HG03108 (cell line): ENCODE results near the gene GGA1.
"Not testable (repeated sequence)": the region's sequence is repeated elsewhere in the genome, so short reads cannot be mapped to it uniquely, and the experiment has no call there.

Experiments
- ATAC-seq: cut with Tn5 transposase; IDR thresholded peaks from one replicate; pipeline ENCODE4 v1.9.1; 2021; ENCODE audit warnings: moderate library complexity; ENCODE audit not compliant: unreplicated experiment

GGA1 gene

DNA sequence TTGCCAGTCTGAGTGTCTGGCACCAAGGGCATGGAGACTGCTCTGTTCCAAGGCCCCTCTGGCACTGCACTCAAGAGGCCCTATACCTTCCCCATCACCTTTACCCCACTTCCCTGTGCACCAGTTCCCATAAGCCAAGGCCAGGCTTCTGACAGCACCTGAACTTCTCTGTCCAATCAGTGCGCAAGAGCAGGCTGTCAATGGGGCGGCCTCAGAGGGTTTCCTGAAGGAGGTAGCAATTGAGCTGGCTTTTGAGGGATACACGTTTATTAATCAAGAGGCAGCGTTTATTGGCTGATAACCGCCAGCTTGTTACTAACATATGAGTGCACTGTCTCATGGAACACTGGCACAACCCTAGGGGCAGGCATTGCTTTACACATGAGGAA lies 32.9 kb downstream of the GGA1 start:
- ATAC-seq: no peak

- no peak for ATAC-seq
These were observed 34.7 kb downstream of the GGA1 start for GRCh38 chr22:37643225-37643847.

GRCh38 chr22:37647317-37647716 lies 38.7 kb downstream of the GGA1 start:
- ATAC-seq: no peak

DNA sequence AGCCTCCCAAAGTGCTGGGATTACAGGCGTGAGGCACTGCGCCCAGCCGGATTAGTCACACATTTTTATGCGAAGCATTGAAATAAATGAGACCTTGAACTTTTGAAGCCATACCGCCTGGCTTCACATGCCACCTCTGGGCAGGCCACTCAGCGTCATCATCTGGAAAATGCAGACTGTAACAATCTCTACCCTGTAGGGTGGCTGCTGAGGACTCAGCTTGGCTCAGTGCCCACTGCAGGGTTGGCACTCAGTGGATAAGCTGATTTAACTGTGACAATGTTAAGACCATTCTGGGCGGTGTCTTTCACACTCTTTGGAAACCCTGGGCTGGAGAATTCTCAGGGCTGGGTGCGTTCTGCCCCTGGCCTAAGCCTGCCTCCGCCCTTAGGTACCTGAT lies 39.3 kb downstream of the GGA1 start:
- no peak for ATAC-seq

GRCh38 chr22:37650463-37651136 lies 42.0 kb downstream of the GGA1 start:
- ATAC-seq: no peak

GRCh38 chr22:37654563-37655251 lies 46.1 kb downstream of the GGA1 start:
- no peak for ATAC-seq

DNA sequence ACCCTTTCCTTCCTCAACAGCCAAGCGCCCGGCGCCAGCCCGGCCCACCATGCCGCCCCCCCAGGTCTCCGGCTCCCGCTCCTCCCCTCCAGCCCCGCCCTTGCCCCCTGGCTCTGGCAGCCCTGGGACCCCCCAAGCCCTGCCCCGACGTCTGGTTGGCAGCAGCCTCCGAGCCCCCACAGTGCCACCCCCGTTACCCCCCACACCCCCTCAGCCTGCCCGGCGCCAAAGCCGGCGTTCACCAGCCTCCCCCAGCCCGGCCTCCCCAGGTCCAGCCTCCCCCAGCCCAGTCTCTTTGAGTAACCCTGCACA lies 46.6 kb downstream of the GGA1 start:
- ATAC-seq: no peak

DNA sequence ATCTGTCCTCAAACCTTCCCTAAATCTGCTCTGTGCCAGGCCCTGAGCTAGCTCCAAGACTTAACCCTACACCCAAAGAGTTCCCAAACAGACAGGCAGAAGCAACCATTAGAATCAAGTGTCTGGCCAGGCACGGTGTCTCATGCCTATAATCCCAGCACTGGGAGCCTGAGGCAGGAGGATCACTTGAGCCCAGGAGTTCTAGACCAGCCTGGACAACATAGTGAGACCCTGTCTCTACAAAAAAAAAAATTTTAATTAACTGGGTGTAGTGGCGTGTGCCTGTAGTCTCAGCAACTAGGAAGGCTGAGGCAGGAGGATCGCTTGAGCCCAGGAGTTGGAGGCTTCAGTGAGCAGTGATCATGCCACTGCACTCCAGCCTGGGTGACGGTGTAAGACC lies 47.9 kb downstream of the GGA1 start:
- not testable (repeated sequence) for ATAC-seq

GRCh38 chr22:37657590-37658132 lies 49.0 kb downstream of the GGA1 start:
- ATAC-seq: no peak

DNA sequence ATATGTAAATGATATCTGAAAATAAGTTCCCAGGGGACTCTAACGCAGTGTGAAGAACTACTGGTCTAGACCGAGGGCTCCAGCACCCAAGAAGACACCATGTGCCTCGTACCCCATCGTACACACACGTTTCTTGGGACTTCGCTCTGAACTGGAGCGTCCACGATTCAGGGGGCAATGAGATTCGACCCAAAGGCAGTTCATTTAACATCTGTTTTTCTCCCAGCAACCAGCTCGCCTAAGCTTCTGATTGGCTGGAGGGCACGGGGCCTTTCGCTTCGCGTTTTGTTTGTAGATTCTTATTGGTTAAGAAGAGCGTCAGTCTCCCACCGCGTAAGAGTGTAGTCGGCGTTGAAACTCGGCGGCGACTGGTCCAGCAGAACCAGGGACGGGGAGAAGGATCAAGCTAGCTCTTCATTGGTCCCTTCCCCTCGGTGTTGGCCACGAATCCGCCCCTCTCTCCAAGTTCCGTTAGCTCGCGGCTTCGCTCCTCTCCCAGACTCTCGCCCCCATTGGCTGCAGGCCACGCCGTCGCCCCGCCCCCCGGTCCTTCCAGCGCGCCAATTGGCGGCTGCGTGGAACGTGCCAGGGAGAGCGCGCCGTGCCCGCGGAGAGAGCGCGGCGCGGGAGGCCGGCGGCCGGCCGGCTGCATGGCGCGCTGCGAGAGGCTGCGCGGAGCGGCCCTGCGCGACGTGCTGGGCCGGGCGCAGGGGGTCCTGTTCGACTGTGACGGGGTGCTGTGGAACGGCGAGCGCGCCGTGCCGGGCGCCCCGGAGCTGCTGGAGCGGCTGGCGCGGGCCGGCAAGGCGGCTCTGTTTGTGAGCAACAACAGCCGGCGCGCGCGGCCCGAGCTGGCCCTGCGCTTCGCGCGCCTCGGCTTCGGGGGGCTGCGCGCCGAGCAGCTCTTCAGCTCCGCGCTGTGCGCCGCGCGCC lies 49.8 kb downstream of the GGA1 start, which contains the start of gene PDXP:
Gene PDXP, plus strand, starts transcription at position 591 of the 933 bp plus-strand sequence. Its CDS starts 60 bp downstream, at position 651.
- ATAC-seq: peak; percentile 83

- ATAC-seq: no peak
These were observed 50.6 kb downstream of the GGA1 start for GRCh38 chr22:37659066-37659896.

DNA sequence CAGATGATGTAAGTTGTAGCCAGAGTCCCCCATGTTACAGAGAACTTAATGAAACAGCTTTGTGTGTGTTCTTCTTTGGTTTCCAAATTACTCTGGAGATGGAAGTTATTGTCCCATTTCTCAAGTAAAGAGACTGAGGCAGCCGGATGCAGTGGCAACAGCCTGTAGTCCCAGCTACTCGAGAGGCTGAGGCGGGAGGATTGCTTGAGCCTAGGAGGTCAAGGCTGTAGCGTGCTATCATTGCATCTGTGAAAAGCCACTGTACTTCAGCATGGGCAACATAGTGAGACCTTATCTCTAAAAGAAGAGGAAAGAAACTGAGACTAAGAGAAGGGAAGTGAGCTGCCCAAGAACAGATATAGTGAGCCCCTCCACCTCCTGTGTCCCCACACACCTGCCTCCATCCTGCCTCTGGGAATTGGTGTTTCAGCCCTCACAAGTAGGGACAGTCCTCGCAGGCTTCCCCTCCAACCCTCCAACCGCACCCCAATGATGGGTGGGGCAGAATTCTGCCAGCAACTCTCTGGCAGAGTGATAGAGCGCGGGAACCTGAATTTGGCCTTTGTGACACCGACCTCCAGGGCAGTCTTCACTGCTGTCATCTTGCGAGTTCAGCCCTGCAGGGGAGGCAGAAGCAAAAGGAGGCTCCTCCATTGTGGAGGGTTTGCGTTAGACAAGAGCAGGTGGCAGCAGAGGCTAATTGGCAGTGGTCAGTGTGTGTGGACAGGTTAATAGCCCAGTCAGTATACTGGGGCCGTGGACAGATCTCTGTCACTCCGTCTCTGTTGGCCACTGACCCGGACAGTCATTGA lies 51.5 kb downstream of the GGA1 start:
- no peak for ATAC-seq

- ATAC-seq: no peak
These were observed 52.0 kb downstream of the GGA1 start for GRCh38 chr22:37660709-37661045.

GRCh38 chr22:37661160-37661924 lies 52.7 kb downstream of the GGA1 start:
- ATAC-seq: no peak

- no peak for ATAC-seq
These were observed 53.4 kb downstream of the GGA1 start for GRCh38 chr22:37662039-37662438.

DNA sequence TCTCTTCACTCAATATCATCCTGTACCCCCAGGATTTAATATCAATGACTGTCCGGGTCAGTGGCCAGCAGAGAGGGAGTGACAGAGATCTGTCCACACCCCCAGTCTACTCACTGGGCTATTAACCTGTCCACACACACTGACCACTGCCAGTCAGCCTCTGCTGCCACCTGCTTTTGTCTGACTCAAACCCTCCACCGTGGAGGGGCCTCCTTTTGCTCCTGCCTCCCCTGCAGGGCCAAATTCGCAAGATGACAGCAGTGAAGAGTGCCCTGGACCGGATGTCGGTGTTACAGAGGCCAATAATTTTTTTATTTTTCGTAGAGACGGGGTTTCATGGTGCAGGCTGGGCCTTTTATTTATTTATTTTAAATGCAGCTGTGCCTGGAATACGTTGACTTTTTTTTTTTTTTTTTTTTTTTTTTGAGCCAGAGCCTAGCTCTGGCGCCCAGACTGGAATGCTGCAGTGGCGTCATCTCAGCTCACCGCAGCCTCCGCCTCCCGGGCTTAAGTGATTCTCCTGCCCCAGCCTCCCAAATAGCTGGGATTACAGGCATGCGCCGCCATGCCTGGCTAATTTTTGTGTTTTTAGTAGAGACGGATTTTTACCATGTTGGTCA lies 55.0 kb downstream of the GGA1 start:
- no peak for ATAC-seq

DNA sequence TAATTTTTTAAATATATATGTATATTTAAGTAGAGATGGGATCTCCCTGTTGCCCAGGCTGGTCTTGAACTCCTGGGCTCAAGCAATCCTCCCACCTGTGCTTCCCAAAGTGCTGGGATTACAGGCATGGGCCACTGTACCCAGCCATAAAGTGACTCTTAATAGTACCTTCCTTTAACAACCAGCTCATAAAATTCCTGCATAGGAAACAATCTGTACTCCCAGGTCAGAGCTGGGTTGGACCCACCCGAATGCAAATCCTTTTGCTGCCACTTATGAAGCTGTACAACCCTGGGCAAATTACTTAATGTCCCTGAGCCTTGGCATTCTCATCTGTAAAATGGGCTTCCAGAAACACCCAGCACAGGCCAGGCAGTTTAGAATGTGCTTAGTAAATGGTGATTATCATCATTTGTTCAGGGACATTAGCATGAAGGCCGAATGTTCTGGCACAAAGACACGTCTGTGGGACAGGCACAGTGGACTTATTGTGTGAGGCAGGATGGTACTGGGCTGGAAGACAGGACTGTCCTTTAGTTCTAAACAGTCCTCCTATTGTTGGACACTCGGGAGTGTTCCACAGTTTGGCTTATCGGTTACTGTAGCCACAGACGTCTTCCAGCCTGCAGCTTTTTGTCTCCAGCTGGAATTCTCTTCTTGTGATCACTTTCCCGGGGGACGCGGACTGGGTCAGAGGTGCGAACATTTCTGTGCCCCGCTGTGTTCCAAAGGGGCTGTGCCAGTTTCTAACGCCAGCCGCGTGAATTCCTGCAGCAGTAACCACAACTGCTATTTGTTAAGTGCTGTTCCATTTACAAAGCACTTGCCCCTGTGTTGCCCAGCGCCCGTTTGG lies 55.8 kb downstream of the GGA1 start:
- no peak for ATAC-seq
